ENCODE measurements around the gene NAALAD2. TPM values are rescaled to one million over a fixed set of nuclear protein-coding genes. Genes with fewer than 3 reads are reported as not detected.

The NAALAD2 gene
- total and polyA plus RNA-seq, 2 of the 8 experiments (the other 6 are each of a cell fraction or from before 2014, with no cell fraction given), result 2.6 to 3.9 TPM

- Histone ChIP-seq H2BK15ac (ENCODE audit: low read length) (no peak overlapping the region), H3K27ac (ENCODE audit: low read depth, low read length) (no peak overlapping the region), H3K23me2 (ENCODE audit: low read depth, low read length) (no peaks in the 10 kb centered on the region), H3K36me3 (ENCODE audit: control insufficient read depth in 2 of 4, insufficient read depth in 4 of 4, low read length in 3 of 4) (peaks cover 2 to 24% (median 4%) of the 10 kb centered on the region in 4 experiments; a peak in 6 of 8 replicates), H2BK5ac (ENCODE audit: low read depth, low read length) (no peak overlapping the region), H3K79me1 (ENCODE audit: low read depth, low read length) (no peaks in the 10 kb centered on the region), H4K5ac (ENCODE audit: insufficient read length, low read depth, low read length) (no peak overlapping the region), H2BK120ac (replicated peaks; ENCODE audit: low read depth, low read length) (no peak overlapping the region), H3K23ac (ENCODE audit: insufficient read length) (no peak overlapping the region), H2AK5ac (ENCODE audit: low read depth, low read length) (no peak overlapping the region), H4K20me1 (replicated peaks in 1 of 2; ENCODE audit: control insufficient read depth in 1 of 2, insufficient read depth in 2 of 2, low read length in 2 of 2) (no peaks in the 10 kb centered on the region), H3K56ac (replicated peaks; ENCODE audit: insufficient read length, low read depth, low read length) (no peak overlapping the region), H3K4me3 (ENCODE audit: extremely low read depth in 1 of 4, insufficient read depth in 2 of 4, low read depth in 3 of 4, low read length in 4 of 4) (no peak overlapping the region), H2BK12ac (ENCODE audit: low read depth, low read length) (no peak overlapping the region), H3K9me3 (ENCODE audit: insufficient read depth in 2 of 2, low read depth in 1 of 2, low read length in 1 of 2) (no peaks in the 10 kb centered on the region), H3K27me3 (replicated peaks in 1 of 4; ENCODE audit: control insufficient read depth in 3 of 4, extremely low read depth in 1 of 4, insufficient read depth in 3 of 4, low read length in 3 of 4) (no peaks in the 10 kb centered on the region), H2BK20ac (ENCODE audit: low read length) (no peak overlapping the region), H3K4ac (replicated peaks; ENCODE audit: insufficient read length, low read depth, low read length) (no peak overlapping the region), H3K18ac (ENCODE audit: extremely low read depth, low read length) (no peak overlapping the region), H3K9ac (replicated peaks in 1 of 4; ENCODE audit: extremely low read depth in 1 of 4, low read depth in 3 of 4, low read length in 3 of 4) (no peak overlapping the region), H3K4me1 (replicated peaks in 1 of 4; ENCODE audit: control insufficient read depth in 3 of 4, insufficient read depth in 4 of 4, low read length in 3 of 4) (no peaks in the 10 kb centered on the region), H4K8ac (ENCODE audit: extremely low read depth, insufficient read depth, low read length) (no peak overlapping the region), H3K4me2 (ENCODE audit: insufficient read depth in 1 of 2, low read depth in 2 of 2, low read length in 2 of 2) (no peak overlapping the region), H3K14ac (ENCODE audit: insufficient read length) (no peak overlapping the region), H3K79me2 (ENCODE audit: control insufficient read depth in 1 of 2, insufficient read depth in 2 of 2, low read length in 2 of 2) (no peaks in the 10 kb centered on the region), H4K91ac (replicated peaks; ENCODE audit: insufficient read length, low read length) (no peak overlapping the region), H2AFZ (ENCODE audit: low read length) (no peak overlapping the region)
- FAIRE-seq (no peak), DNase-seq (ENCODE audit: low read depth in 1 of 2, low spot score in 2 of 2) (no peak)
- POLR2A ChIA-PET (ENCODE audit: partially characterized antibody), result no interaction called here
- CTCF ChIA-PET (ENCODE audit: partially characterized antibody), result no interaction called here
- TF ChIP-seq PHF8 (conservative IDR thresholded peaks at IDR 0.05; ENCODE audit: low read depth, low read length), result no peak
- TF ChIP-seq TBP (IDR thresholded peaks at IDR 0.05; ENCODE audit: low read depth, low read length), result no peak
- TF ChIP-seq RXRA (IDR thresholded peaks at IDR 0.05; ENCODE audit: insufficient read depth, low read depth, low read length), result no peak
- no peak for TF ChIP-seq BACH1 (IDR thresholded peaks at IDR 0.05; ENCODE audit: low read length)
- no peak for TF ChIP-seq SIX5 (IDR thresholded peaks at IDR 0.05; ENCODE audit: low read depth, low read length)
- no peak for TF ChIP-seq ZNF274 (IDR thresholded peaks at IDR 0.05; ENCODE audit: borderline replicate concordance, extremely low read depth, low read length)
- TF ChIP-seq KDM1A (IDR thresholded peaks at IDR 0.05; ENCODE audit: borderline replicate concordance, low read length), result no peak
- TF ChIP-seq BRCA1 (IDR thresholded peaks at IDR 0.05; ENCODE audit: low read depth, low read length), result no peak
- no peak for TF ChIP-seq ASH2L (IDR thresholded peaks at IDR 0.05; ENCODE audit: low read length)
- TF ChIP-seq JUN (IDR thresholded peaks at IDR 0.05; ENCODE audit: low read depth, low read length), result no peak
- TF ChIP-seq TAF7 (optimal IDR thresholded peaks at IDR 0.05; ENCODE audit: borderline replicate concordance, low read depth, low read length), result no peak
- 89% methylated on average over 1 of the region's 1 CpG; no CpG with 5 or more reads in 1 of the 2 experiments for WGBS, 2 experiments (ENCODE audit: extremely low coverage in 1 of 2, insufficient coverage in 1 of 2, insufficient read length in 1 of 2, insufficient replicate concordance in 2 of 2, low coverage in 1 of 2, low lambda C conversion rate in 2 of 2, missing lambda C conversion rate in 1 of 2)
These were observed 62.9 kb downstream of the NAALAD2 start for GRCh38 chr11:90197377-90197776.
